Measurements from ENCODE around the gene MRPS14. TPM values are rescaled to one million over a fixed set of nuclear protein-coding genes. Genes with fewer than 3 reads are reported as not detected.

Gene MRPS14
- total and polyA plus RNA-seq, 12 donors = 10.8 to 53.1 (median 29.3) TPM

- intact Hi-C loops (cut with DNase I) = no loop called here
- Histone ChIP-seq H3K36me3 (replicated peaks in 1 of 2) (no peaks in the 10 kb centered on the region), H3K4me1 (replicated peaks in 1 of 2) (peaks cover 5 to 32% of the 10 kb centered on the region in 2 donors), H3K27ac (peak overlapping the region; percentile 96 to 100 (median 98)), H3K4me3 (peak overlapping the region in 3 of 4 donors; percentile 54 to 73 (median 63)), H3K27me3 (no peaks in the 10 kb centered on the region), H3K9me3 (replicated peaks in 1 of 3) (no peaks in the 10 kb centered on the region)
- no peak for TF ChIP-seq POLR2A (IDR thresholded peaks at IDR 0.05)
- TF ChIP-seq CTCF (IDR thresholded peaks at IDR 0.05) = peak; percentile 46 to 82 (median 70)
- DNase-seq = peak in 6 of 7 donors; percentile 21 to 73 (median 37)
- 23 to 28% (median 24%) methylated on average over 17 to 19 of the region's 19 CpGs for WGBS, 4 donors
Observed at GRCh38 chr1:174998569-174999215, 24.5 kb downstream of the MRPS14 start.

- H3K27ac ChIP-seq = no peak overlapping the region
- intact Hi-C loops (cut with DNase I) = no loop called here
- H3K4me3 ChIP-seq = no peak overlapping the region
- no peaks in the 10 kb centered on the region for H3K36me3 ChIP-seq (replicated peaks in 1 of 2)
- no peak for DNase-seq
- no peak for TF ChIP-seq CTCF (IDR thresholded peaks at IDR 0.05)
- no peak for TF ChIP-seq POLR2A (IDR thresholded peaks at IDR 0.05)
- no peaks in the 10 kb centered on the region for H3K9me3 ChIP-seq (replicated peaks in 1 of 3)
- WGBS, 4 donors = 94 to 96% (median 95%) methylated on average over 3 of the region's 3 CpGs
- no peaks in the 10 kb centered on the region for H3K27me3 ChIP-seq
- H3K4me1 ChIP-seq (replicated peaks in 1 of 2) = peaks cover 0 to 16% of the 10 kb centered on the region in 2 donors
Observed at GRCh38 chr1:174997041-174997440, 26.2 kb downstream of the MRPS14 start.

GRCh38 chr1:174996476-174996875 lies 26.7 kb downstream of the MRPS14 start:
- H3K27ac ChIP-seq = no peak overlapping the region
- no peak overlapping the region for H3K4me3 ChIP-seq
- H3K27me3 ChIP-seq = no peaks in the 10 kb centered on the region
- peaks cover 0 to 10% of the 10 kb centered on the region in 2 donors for H3K4me1 ChIP-seq (replicated peaks in 1 of 2)
- no peaks in the 10 kb centered on the region for H3K36me3 ChIP-seq (replicated peaks in 1 of 2)
- H3K9me3 ChIP-seq (replicated peaks in 1 of 3) = no peaks in the 10 kb centered on the region
- DNase-seq = no peak
- TF ChIP-seq CTCF (IDR thresholded peaks at IDR 0.05) = no peak
- TF ChIP-seq POLR2A (IDR thresholded peaks at IDR 0.05) = no peak
- intact Hi-C loops (cut with DNase I) = no loop called here
- WGBS, 4 donors = 3 to 15% (median 8%) methylated on average over 1 of the region's 1 CpG

- no peak overlapping the region for H3K27ac ChIP-seq
- H3K27me3 ChIP-seq = no peaks in the 10 kb centered on the region
- WGBS, 4 donors = 88 to 96% (median 91%) methylated on average over 1 of the region's 1 CpG
- H3K4me1 ChIP-seq (replicated peaks in 1 of 2) = peaks cover 0 to 9% of the 10 kb centered on the region in 2 donors
- no peaks in the 10 kb centered on the region for H3K36me3 ChIP-seq (replicated peaks in 1 of 2)
- H3K4me3 ChIP-seq = no peak overlapping the region
- no peak for TF ChIP-seq POLR2A (IDR thresholded peaks at IDR 0.05)
- no peak for TF ChIP-seq CTCF (IDR thresholded peaks at IDR 0.05)
- intact Hi-C loops (cut with DNase I) = no loop called here
- H3K9me3 ChIP-seq (replicated peaks in 1 of 3) = no peaks in the 10 kb centered on the region
- DNase-seq = no peak
Observed at GRCh38 chr1:174995916-174996315, 27.3 kb downstream of the MRPS14 start.

Measured in adrenal gland (tissue), 12 donors.